Measurements from ENCODE around the gene OTUD1.

- TF ChIP-seq, protein P1, sequence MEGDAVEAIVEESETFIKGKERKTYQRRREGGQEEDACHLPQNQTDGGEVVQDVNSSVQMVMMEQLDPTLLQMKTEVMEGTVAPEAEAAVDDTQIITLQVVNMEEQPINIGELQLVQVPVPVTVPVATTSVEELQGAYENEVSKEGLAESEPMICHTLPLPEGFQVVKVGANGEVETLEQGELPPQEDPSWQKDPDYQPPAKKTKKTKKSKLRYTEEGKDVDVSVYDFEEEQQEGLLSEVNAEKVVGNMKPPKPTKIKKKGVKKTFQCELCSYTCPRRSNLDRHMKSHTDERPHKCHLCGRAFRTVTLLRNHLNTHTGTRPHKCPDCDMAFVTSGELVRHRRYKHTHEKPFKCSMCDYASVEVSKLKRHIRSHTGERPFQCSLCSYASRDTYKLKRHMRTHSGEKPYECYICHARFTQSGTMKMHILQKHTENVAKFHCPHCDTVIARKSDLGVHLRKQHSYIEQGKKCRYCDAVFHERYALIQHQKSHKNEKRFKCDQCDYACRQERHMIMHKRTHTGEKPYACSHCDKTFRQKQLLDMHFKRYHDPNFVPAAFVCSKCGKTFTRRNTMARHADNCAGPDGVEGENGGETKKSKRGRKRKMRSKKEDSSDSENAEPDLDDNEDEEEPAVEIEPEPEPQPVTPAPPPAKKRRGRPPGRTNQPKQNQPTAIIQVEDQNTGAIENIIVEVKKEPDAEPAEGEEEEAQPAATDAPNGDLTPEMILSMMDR (IDR thresholded peaks at IDR 0.05) = no peak
- TF ChIP-seq POLR2A (IDR thresholded peaks at IDR 0.05) = no peak
Observed at GRCh38 chr10:23405540-23405939, 33.3 kb upstream of the OTUD1 start.

Data from transverse colon (tissue), 3 donors.